ENCODE data around the gene PLEKHG4B. TPM values are rescaled to one million over a fixed set of nuclear protein-coding genes. Genes with fewer than 3 reads are reported as not detected.
"Not testable (repeated sequence)": the region's sequence is repeated elsewhere in the genome, so short reads cannot be mapped to it uniquely, and the experiment has no call there.

Gene PLEKHG4B
- total and polyA plus RNA-seq, 2 of the 4 experiments (the other 2 are of a cell fraction) = 1.1 TPM

DNA sequence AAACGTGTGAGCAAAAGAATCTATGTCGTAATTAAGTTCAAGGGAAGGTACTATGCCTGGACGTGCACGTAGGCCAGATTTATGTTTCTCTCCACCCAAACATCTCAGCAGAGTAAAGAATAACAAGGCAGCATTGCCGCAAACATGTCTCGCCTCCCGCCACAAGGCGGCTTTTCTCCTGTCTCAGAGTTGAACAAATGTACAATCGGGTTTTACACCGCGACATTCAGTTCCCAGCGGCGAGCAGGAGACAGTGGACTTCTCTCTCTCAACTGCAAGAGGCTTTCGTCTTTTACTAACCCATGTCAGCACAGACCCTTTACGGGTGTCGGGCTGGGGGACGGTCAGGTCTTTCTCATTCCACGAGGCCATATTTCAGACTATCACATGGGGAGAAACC, 105.1 kb downstream of the PLEKHG4B start:
- H3K4ac ChIP-seq (ENCODE audit: low read depth, low read length); H3K23ac ChIP-seq (ENCODE audit: low read depth, low read length); H2BK5ac ChIP-seq (ENCODE audit: low read depth, low read length, poor library complexity, severe bottlenecking); H4K20me1 ChIP-seq (ENCODE audit: insufficient read depth, low read length); H3K14ac ChIP-seq (replicated peaks; ENCODE audit: low read depth, low read length); H3K56ac ChIP-seq (ENCODE audit: extremely low read depth, insufficient read depth, low read length); H3K27ac ChIP-seq (ENCODE audit: insufficient read depth, low read length); H3K36me3 ChIP-seq (ENCODE audit: control insufficient read depth, insufficient read depth, low read length); H2AFZ ChIP-seq (replicated peaks; ENCODE audit: low read length, poor library complexity); dilution Hi-C loops (cut with HindIII; ENCODE audit: low sequenced_read_pairs, unreplicated experiment); ATAC-seq (ENCODE audit: low read depth); POLR2A ChIA-PET (ENCODE audit: unreplicated experiment); H2BK120ac ChIP-seq (ENCODE audit: low read depth, low read length); H3K9me3 ChIP-seq (ENCODE audit: control insufficient read depth, insufficient read depth, low read length); H3K27me3 ChIP-seq (ENCODE audit: control insufficient read depth, insufficient read depth, low read length); H2AK5ac ChIP-seq (ENCODE audit: low read depth, low read length); H2AK9ac ChIP-seq (replicated peaks; ENCODE audit: low read depth, low read length, poor library complexity); BruUV-seq (replicated peaks); intact Hi-C loops (cut with micrococcal nuclease); H3K4me1 ChIP-seq (ENCODE audit: control insufficient read depth, insufficient read depth, low read length); H3K79me1 ChIP-seq (ENCODE audit: low read depth in 1 of 2, low read length in 2 of 2); in situ Hi-C loops (cut with MboI; ENCODE audit: low sequenced_read_pairs); H2BK15ac ChIP-seq (ENCODE audit: low read depth, low read length); H4K91ac ChIP-seq (ENCODE audit: insufficient read depth, low read depth, low read length); H3K9ac ChIP-seq (ENCODE audit: low read depth, low read length); H2BK20ac ChIP-seq (ENCODE audit: low read depth, low read length); H4K5ac ChIP-seq (ENCODE audit: low read depth, low read length); H4K8ac ChIP-seq (ENCODE audit: low read depth in 2 of 2, low read length in 2 of 2); H3K4me2 ChIP-seq (ENCODE audit: low read depth, low read length); H3K9me1 ChIP-seq (ENCODE audit: insufficient read depth, low read length); CTCF ChIA-PET; H3K4me3 ChIP-seq (ENCODE audit: insufficient read depth, low read depth, low read length); H3K18ac ChIP-seq (ENCODE audit: low read depth, low read length): not testable (repeated sequence)
- DNase-seq = peak; percentile 24
- WGBS, 2 experiments (ENCODE audit: extremely low coverage in 2 of 2, insufficient read length in 1 of 2) = 79% methylated on average over 12 of the region's 18 CpGs; no CpG with 5 or more reads in 1 of the 2 experiments

All from IMR-90 (cell line).